Measurements from ENCODE around the gene SERPINB10. TPM values are rescaled to one million over a fixed set of nuclear protein-coding genes. Genes with fewer than 3 reads are reported as not detected.
"Not testable (repeated sequence)": the region's sequence is repeated elsewhere in the genome, so short reads cannot be mapped to it uniquely, and the experiment has no call there.

The SERPINB10 gene
- total RNA-seq, 1 donor from 2014 or later: not detected

GRCh38 chr18:63928331-63928730, 20.6 kb downstream of the SERPINB10 start:
- H3K36me3 Mint-ChIP-seq (ENCODE audit: insufficient read depth): no peaks in the 10 kb centered on the region
- no peaks in the 10 kb centered on the region for H3K4me1 Mint-ChIP-seq (ENCODE audit: low read depth)
- H3K27me3 Mint-ChIP-seq: peaks cover 15% of the 10 kb centered on the region
- no peaks in the 10 kb centered on the region for H3K9me3 Mint-ChIP-seq (ENCODE audit: low read depth)
- no peak overlapping the region for H3K27ac Mint-ChIP-seq
- no peak for TF ChIP-seq CTCF (IDR thresholded peaks at IDR 0.05; ENCODE audit: unreplicated experiment)
- no peak for DNase-seq (ENCODE audit: low spot score, unreplicated experiment)
- no peak overlapping the region for H3K4me3 Mint-ChIP-seq (ENCODE audit: low read depth)

GRCh38 chr18:63929369-63929768, 21.6 kb downstream of the SERPINB10 start:
- not testable (repeated sequence) for H3K4me1 Mint-ChIP-seq (ENCODE audit: low read depth); H3K9me3 Mint-ChIP-seq (ENCODE audit: low read depth); H3K27ac Mint-ChIP-seq; DNase-seq (ENCODE audit: low spot score, unreplicated experiment); H3K27me3 Mint-ChIP-seq; H3K4me3 Mint-ChIP-seq (ENCODE audit: low read depth); H3K36me3 Mint-ChIP-seq (ENCODE audit: insufficient read depth)

- Mint-ChIP-seq H3K27ac (no peak overlapping the region), H3K4me3 (ENCODE audit: low read depth) (no peak overlapping the region)
These were observed 23.1 kb downstream of the SERPINB10 start for GRCh38 chr18:63930773-63931354.

GRCh38 chr18:63936156-63936931, 28.6 kb downstream of the SERPINB10 start:
- peak; percentile 81 for TF ChIP-seq CTCF (IDR thresholded peaks at IDR 0.05; ENCODE audit: unreplicated experiment)
- H3K4me3 Mint-ChIP-seq (ENCODE audit: low read depth): peak overlapping the region; percentile 68
- no peak overlapping the region for H3K27ac Mint-ChIP-seq
- peaks cover 15% of the 10 kb centered on the region for H3K27me3 Mint-ChIP-seq
- no peaks in the 10 kb centered on the region for H3K4me1 Mint-ChIP-seq (ENCODE audit: low read depth)
- H3K36me3 Mint-ChIP-seq (ENCODE audit: insufficient read depth): no peaks in the 10 kb centered on the region
- H3K9me3 Mint-ChIP-seq (ENCODE audit: low read depth): no peaks in the 10 kb centered on the region
- peak; percentile 68 for DNase-seq (ENCODE audit: low spot score, unreplicated experiment)

More at GRCh38 chr18:63930773-63931354, 23.1 kb downstream of the SERPINB10 start:
- DNase-seq (ENCODE audit: low spot score, unreplicated experiment): no peak
- Mint-ChIP-seq H3K36me3 (ENCODE audit: insufficient read depth) (no peaks in the 10 kb centered on the region), H3K27me3 (peaks cover 16% of the 10 kb centered on the region), H3K4me1 (ENCODE audit: low read depth) (no peaks in the 10 kb centered on the region), H3K9me3 (ENCODE audit: low read depth) (no peaks in the 10 kb centered on the region)
- TF ChIP-seq CTCF (IDR thresholded peaks at IDR 0.05; ENCODE audit: unreplicated experiment): no peak

- Mint-ChIP-seq H3K9me3 (ENCODE audit: low read depth) (no peaks in the 10 kb centered on the region), H3K4me1 (ENCODE audit: low read depth) (no peaks in the 10 kb centered on the region), H3K36me3 (ENCODE audit: insufficient read depth) (no peaks in the 10 kb centered on the region), H3K27me3 (peaks cover 20% of the 10 kb centered on the region), H3K27ac (no peak overlapping the region), H3K4me3 (ENCODE audit: low read depth) (no peak overlapping the region)
- TF ChIP-seq CTCF (IDR thresholded peaks at IDR 0.05; ENCODE audit: unreplicated experiment): no peak
- DNase-seq (ENCODE audit: low spot score, unreplicated experiment): no peak
These were observed 29.2 kb downstream of the SERPINB10 start for GRCh38 chr18:63936932-63937393.

Data from progenitor cell of endocrine pancreas (in vitro differentiated cells).